GM19239 (cell line): ENCODE measurements around the gene BATF3.
"Not testable (repeated sequence)": the region's sequence is repeated elsewhere in the genome, so short reads cannot be mapped to it uniquely, and the experiment has no call there.

Source experiments
- DNase-seq: peaks from one replicate; pipeline ENCODE4 v3.0.0; 2011; ENCODE audit warnings: low spot score; ENCODE audit not compliant: insufficient read length
- FAIRE-seq: peaks from 2 replicates; lab custom pipeline; 2011; peaks lifted over from hg19 to GRCh38; lab: Jason Lieb, UNC

Gene BATF3, protein sequence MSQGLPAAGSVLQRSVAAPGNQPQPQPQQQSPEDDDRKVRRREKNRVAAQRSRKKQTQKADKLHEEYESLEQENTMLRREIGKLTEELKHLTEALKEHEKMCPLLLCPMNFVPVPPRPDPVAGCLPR

DNA sequence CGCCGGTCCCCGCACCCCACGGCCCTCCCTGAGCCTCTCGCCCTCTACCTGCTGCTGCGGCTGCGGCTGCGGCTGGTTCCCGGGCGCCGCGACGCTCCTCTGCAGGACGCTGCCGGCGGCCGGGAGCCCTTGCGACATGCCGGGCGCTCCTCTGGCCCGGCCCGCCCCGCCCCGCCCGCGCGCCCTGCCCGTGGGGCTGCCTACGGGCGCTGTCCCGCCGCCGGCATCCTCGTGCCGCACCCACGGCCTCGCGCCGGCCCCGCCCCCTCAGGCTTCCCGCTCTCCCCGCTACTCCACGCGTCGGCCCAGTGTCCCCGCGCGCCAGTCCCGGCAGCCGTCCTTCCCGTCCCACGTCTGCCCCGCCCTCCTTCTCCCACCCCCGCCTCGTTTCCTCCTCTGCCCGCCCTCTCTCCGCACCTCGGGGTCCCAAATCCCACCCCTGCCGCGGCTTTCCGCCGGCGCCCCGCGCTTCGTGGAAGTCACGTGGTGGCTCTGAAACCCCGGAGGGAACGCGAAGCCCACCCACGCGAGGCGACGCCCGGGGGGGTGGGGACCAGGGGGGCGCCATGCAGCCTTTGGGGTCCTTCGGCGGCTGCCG, at the start of gene BATF3:
TSS of gene BATF3 (minus strand) at position 216 of the 598 bp plus-strand sequence. CDS start at position 138, 78 bp downstream.
- FAIRE-seq (no peak), DNase-seq (no peak)

DNA sequence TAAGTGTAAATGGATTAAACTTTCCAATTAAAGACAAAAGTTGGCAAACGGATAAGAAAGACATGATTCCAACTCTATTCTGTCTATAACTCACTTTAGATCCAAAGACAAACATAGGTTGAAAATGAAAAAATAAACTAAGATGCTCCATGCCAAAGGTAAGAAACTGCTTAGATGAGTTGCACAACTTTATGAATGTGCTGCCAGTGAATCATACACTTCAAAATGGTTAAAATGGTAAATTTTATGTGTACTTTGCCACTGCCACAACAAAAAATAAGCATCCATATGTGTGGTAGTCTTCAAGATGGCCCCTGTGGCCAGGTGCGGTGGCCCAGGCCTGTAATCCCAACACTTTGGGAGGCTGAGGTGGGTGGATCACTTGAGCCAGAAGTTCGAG, 46.9 kb upstream of the BATF3 start:
- DNase-seq = no peak

DNA sequence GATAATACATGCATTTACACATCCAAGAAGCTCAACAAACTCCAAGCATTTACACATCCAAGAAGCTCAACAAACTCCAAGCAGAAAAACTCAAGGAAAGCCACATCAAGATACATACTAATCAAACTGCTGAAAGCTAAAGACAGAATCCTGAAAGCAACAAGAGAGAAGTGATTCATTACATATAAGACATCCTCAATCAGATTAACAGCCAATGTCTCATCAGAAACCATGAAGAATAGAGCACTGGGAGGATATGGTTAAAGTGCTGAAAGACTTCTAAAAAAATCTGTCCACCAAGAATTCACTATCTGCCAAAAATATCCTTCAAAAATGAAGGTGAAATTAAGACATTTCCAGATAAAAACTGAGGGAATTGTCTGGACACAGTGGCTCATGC, 45.7 kb upstream of the BATF3 start:
- FAIRE-seq = no peak
- DNase-seq = no peak

More for the DNA sequence above, 46.9 kb upstream of the BATF3 start:
- FAIRE-seq = no peak

DNA sequence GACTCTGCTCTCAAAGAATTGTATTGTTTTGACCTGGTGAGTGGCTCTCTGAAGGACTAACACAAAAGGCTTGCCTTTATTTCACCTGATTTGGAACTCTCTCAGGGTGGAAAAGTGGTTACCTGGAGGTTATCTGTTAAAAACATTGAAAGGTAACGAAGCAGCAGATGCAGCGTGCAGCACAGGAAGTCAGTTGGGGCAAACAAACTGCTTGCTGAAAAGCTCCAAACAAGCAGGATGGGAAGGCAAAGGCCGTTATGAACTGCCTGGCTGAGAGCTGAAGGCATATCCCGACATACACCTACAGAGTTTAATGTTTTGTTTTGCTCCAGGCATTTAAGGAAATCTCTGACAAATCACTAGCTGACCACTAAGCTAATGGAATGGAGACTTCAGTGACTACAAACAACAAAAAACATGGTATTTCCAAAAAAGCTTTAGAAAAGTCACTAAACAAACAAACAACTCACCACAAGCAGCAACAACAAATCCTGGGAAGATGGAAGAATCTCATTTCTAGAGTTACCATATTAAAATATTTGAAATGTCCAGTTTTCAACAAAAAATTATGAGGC, 44.3 kb upstream of the BATF3 start:
- DNase-seq = no peak
- no peak for FAIRE-seq

DNA sequence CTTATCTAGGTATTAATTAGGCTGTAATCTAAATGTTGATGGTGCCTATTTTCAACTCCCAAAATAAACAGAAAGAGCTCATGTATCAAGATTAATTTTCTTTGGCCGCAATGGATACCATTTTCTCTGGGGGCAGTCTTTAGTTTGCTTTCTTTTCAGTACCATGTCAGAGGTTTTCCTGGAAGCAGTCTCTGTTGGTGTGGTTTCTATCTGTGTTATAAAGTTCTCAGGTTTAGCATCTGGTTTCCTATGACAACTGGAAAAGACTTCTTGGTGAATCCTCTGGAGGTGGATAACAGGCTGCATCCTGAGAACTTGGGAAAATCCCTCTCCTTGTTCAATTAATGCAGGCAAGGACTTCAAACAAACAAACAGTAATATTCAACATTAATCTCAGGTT, 38.7 kb upstream of the BATF3 start:
- DNase-seq (no peak), FAIRE-seq (peak; percentile 42)

DNA sequence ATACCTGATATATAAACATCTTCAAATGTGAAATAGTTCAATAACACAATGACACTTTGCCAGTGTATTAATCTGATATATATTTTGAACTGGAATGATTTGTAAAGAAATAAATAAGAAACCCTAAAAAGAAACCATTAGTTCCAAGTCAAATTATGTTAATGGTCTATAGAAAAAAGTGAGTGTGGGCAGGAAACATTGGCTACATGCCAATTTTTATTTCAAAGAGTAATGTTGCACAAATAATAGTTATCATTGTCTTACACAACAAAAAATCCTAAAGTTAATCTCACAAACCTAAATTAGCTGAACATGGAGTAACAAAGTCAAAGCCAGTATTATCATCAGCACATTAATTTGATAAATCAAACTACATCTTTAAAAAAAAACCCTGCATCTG, 37.9 kb upstream of the BATF3 start:
- DNase-seq = no peak
- peak; percentile 48 for FAIRE-seq

DNA sequence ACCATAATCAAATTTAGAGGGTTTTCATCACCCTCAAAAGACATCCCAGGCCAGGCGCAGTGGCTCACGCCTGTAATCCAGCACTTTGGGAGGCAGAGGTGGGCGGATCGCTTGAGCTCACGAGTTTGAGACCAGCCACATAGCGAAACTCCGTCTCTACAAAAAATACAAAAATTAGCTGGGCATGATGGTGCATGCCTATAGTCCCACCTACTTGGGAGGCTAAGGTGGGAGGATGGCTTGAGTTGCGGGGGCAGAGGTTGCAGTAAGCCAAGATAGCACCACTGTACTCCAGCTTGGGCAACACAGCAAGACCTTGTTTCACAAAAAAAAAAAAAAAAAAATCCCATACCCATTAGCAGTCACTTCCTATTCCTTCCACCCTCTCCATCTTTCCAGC, 33.5 kb upstream of the BATF3 start:
- FAIRE-seq = no peak
- DNase-seq = no peak

DNA sequence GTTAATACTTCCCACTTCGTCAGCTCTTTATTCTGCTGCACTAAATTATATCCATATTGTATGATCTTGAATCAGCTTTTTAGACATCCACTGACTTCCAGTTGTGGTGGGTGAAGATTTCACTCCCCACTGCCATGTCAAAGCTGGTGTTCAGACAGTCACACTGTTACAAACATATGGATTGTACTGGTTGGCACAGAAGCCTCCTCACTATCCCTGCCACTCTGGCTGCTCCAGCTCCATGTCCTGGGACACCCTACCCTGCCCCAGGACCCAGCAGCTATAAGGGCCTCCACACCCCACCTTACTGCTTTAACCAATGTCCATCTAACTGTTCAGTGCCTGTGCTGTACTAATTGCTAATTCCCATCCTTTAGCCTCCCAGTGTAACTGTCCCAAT, 32.0 kb upstream of the BATF3 start:
- FAIRE-seq = no peak

DNA sequence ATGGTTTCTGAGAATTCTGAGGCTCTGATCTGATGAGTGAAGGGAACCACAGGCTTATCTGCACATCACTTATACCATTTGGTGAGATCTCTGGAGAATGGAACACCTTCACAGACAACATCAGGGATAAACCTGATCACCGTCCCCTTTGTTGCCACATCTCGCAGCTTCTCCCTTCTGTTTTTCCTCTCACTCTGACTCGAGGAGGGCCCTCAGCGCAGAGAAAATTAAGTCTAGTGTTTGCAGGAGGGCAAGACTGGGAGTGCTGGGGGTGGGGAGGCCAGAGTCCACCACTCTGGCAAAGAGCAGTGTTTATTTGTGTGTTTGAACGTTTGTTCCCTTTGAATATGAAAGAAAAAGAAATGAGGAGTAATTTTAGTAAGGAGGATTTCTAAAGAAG, 29.0 kb upstream of the BATF3 start:
- no peak for DNase-seq
- FAIRE-seq = no peak

More for the DNA sequence above, 32.0 kb upstream of the BATF3 start:
- DNase-seq = no peak

DNA sequence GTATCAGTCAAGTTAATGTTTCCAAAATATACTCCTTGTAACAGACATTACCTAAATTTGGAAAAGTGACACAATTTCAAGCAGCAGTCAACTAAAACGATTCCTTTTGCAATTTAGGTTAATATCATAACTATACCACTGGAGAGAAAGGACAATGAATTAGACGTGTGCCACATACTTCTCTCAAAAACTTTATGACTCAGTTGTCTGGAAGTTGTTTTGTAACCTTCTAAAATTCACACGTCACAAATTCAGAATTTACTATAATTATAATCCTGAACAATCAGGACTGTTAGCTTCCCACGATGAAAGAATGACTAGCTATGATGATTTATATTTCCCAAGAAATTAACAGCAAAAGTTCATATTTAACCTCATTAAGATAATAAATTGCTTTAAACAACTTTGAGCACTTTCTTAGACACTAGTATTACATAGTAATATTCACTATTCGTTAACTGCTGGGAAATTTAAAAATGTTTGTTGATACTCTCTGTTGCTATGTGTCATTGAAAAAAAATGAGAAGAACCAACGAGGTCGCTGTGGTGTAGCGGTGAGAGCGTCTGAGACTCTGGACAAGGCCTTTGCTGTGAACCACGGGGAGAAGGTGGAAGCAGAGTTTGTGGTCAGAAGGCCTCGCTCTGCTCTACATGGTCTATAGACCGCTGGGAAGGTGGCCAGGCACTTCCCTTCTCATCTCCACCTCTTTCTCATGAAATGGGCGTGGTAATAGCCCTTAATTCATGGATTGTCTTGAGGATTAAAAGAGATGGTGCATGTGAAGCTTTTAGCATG, 27.9 kb upstream of the BATF3 start:
- no peak for FAIRE-seq
- no peak for DNase-seq

DNA sequence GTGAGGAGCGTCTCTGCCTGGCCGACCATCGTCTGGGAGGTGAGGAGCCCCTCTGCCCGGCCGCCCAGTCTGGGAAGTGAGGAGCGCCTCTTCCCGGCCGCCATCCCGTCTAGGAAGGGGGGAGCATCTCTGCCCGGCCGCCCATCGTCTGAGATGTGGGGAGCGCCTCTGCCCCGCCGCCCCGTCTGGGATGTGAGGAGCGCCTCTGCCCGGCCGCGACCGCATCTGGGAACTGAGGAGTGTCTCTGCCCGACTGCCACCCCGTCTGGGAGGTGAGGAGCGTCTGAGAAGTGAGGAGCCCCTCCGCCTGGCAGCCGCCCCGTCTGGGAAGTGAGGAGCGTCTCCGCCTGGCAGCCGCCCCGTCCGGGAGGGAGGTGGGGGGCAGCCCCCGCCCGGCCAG, 25.0 kb upstream of the BATF3 start:
- not testable (repeated sequence) for FAIRE-seq, DNase-seq

DNA sequence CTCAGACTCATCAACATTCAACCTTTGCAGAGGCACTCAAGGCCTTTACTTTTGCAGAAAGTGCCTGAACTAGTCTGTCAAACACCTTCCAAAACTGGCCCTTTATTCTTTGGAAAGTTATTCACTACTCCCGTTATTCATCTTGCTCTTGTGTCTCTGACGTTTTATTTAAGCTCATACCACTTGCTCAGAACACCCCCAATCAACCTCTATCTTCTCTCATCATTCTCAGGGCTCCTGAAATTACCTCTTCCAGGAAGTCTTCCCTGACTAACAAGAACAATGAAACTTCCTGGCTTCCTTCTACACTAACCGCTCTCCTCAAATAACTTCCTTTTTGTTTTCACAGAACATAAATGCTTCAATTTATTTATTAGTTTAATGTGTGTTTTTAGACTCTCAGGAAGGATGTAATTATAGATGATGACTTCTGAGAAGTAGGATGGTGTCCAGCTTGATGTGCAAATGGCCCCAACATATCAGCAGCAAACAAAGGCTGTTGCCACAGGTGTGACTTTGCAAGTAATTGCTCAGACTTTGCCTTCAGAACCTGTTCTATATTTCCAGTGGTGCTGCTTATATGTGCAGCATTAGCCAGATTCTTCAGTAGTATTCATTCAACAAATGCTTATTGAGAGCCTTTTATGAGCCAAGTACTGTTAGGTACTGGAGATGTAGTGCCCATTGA, 22.8 kb upstream of the BATF3 start:
- FAIRE-seq = peak; percentile 4
- DNase-seq = no peak

DNA sequence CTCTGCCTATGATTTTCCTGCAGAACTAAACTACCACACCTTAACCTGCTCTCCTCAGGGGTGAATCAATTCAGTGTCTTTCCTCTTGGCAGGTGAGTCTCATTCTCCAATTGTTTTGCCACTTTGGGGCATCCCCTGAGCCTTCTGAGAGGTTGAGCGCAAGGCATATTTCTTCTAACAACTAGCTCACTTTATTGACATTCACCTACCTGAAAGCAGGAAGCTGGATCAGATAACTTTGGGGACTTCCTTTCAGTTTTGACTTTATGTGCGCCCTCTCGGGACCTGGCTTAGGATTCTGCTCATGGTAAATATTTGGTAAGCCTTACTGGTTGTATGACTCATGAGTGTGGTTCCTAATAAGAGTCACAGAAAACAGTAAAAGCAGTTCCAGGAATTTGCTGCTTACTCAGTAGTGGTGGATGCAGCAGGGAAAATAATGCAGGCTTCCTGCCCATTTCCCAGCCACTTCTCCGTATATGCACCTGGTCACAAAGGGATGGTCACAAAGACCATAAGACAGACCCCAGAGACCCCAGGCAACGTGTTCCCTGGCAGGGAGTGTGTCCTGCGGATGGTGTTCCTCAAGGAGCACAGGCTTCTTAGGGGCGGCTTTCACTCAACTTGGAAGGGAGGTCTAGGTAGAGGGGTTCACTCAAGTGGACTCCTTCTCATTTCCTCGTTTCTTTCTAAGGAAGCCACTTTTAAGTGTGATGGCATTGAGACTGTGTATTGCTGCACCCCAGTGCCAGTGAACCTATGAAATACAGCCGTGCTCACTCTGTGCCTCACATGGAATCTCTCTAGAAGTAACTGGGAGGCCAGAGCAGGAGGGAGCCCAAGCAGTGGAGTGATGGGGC, 22.0 kb upstream of the BATF3 start:
- no peak for DNase-seq
- FAIRE-seq = no peak

DNA sequence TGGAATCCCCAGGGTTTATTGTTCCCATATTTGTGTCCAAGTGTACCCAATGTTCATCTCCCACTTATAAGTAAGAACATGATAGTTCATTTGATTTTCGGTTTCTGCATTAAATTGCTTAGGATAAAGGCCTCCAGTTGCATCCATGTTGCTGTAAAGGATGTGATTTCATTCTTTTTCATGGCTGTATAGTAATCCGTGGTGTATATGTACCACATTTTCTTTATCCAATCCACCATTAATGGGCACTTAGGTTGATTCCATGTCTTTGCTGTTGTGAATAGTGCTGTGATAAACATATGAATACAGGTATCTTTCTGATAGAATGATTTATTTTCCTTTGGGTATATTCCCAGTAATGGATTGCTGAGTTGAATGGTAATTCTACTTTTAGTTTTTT, 20.0 kb upstream of the BATF3 start:
- FAIRE-seq = no peak

DNA sequence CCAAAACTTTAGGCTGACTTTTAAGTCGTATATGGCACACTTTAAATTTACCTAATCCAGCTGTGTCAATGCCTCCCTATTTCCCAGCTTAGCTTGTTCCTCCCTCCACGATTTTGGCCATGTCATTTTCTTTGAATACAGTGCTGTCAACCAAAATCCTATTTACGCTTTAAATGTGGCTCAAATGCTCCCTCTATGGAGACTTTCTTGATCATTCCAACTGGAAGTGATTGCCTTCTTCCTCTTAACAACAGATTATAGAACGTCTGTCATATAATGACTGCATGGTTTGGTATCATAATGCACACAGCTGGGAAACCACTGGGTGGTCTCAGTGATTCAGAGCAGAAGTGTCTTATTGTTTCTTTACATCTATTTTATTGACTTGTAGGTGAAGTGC, 18.9 kb upstream of the BATF3 start:
- FAIRE-seq (no peak), DNase-seq (no peak)

More for the DNA sequence above, 20.0 kb upstream of the BATF3 start:
- no peak for DNase-seq

DNA sequence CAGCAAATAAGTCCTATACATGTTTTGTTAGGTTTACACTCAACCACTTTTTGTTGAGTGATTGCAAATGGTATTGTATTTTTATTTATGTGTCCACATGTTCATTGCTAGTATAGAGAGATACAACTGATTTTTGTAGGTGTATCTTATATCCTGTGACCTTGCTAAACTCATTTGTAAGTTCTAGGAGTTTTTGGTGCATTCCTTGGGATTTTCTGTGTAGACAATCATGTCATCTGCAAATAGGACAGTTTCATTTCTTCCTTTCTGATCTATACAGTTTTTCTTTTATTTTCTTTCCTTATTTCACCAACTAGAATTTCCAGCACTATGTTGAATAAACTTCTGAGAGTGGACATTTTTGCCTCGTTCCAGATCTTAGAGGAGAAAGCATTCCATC, 16.5 kb upstream of the BATF3 start:
- FAIRE-seq = no peak
- no peak for DNase-seq

DNA sequence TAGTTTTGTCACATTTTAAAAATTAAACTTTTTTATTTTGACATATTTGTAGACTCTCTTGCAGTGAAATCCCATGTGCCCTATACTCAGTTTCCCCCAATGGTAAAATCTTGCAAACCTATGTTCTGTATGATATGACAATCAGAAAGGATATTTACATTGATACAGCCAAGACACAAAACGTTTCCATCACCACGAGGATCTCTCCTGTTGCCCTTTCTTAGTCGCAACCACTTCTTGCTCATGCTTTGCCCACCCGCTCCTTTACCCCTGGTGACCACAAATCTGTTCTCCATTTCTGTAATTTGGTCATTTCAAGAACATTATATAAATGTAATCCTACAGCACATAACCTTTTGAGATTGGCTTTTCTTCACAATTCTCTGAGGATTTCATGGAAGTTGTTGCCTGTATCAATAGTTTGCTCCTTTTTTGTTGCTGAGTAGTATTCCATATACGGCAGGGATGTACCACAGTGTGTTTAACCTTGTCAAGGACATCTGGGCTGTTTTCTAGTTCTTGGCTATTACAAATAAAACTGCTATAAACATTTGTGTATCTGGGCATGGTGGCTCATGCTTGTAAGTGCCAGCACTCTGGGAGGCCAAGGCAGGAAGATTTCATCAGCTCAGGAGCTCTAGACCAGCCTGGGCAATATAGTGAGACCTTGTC, 14.0 kb upstream of the BATF3 start:
- no peak for DNase-seq
- no peak for FAIRE-seq

DNA sequence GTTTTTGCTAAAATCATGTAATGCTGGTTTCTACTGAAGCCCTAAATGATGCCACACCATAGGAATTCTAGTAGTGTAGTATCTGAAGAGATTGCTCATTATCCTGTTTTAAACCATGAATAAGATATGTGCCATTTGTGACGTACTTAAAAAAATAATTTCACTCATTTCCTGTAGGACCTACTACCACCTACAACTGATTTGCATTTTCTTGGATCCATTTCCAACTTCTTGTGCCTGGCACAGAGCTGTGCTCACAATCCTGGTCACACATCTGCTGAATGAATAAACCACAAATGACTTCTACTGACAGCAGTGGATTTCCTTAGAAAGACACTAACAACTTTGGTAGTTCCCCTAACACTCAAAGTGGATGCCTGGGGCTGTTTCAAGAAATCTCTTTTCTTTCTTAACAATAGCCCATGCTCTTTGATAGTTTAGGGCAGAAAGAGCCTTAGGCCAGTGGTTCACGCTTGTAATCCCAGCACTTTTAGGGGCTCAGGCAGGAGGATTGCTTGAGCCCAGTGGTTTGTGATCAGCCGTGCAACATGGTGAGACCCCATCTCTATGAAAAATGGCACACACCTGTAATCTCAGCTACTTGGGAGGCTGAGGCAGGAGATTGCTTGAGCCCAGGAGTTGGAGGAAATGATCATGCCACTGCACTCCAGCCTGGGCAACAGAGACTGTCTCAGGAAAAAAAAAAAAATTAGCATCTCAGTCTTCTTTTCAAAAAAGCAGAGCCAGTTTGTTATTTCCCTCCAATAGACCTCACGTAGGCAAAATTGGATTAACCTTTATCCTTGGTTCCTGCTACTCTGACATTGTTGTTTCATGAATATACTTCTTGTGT, 13.0 kb upstream of the BATF3 start:
- FAIRE-seq (no peak), DNase-seq (no peak)
